H9 (cell line): ENCODE measurements around the gene NRP2. TPM values are rescaled to one million over a fixed set of nuclear protein-coding genes. Genes with fewer than 3 reads are reported as not detected.

Source experiments
- DNase-seq: peaks from one replicate; pipeline ENCODE4 v3.0.0-alpha.2; 2017
- H2AFZ ChIP-seq: one replicate; pipeline ENCODE4 v1.6.1; 2013; ENCODE audit warnings: mild to moderate bottlenecking, low read length, control low read depth, moderate library complexity
- H2AK5ac ChIP-seq: 2 replicates; pipeline ENCODE4 v1.6.1; 2013; ENCODE audit warnings: low read length, control low read depth, mixed read lengths; ENCODE audit not compliant: insufficient read length
- H2BK120ac ChIP-seq: one replicate; pipeline ENCODE4 v1.6.1; 2013; ENCODE audit warnings: low read depth, mild to moderate bottlenecking, low read length, control low read depth, inconsistent platforms; ENCODE audit not compliant: poor library complexity, severe bottlenecking
- H2BK12ac ChIP-seq: 2 replicates; pipeline ENCODE4 v1.6.1; 2013; ENCODE audit warnings: low read length, control low read depth, mixed read lengths, low read depth; ENCODE audit not compliant: insufficient read length
- H2BK15ac ChIP-seq: 2 replicates; pipeline ENCODE4 v1.6.1; 2013; ENCODE audit warnings: low read depth, low read length, control low read depth
- H2BK20ac ChIP-seq: one replicate; pipeline ENCODE4 v1.6.1; 2013; ENCODE audit warnings: low read depth, mild to moderate bottlenecking, low read length, control low read depth, inconsistent platforms; ENCODE audit not compliant: poor library complexity, severe bottlenecking
- H2BK5ac ChIP-seq: 2 replicates; pipeline ENCODE4 v1.6.1; 2013; ENCODE audit warnings: low read length, control low read depth, mixed read lengths; ENCODE audit not compliant: insufficient read length
- H3K14ac ChIP-seq: 2 replicates; pipeline ENCODE4 v1.6.1; 2013; ENCODE audit warnings: low read length, control low read depth; ENCODE audit not compliant: insufficient read depth
- H3K18ac ChIP-seq: 2 replicates; pipeline ENCODE4 v1.6.1; 2013; ENCODE audit warnings: low read depth, mild to moderate bottlenecking, mixed read lengths, low read length, control low read depth; ENCODE audit not compliant: insufficient read length
- H3K23ac ChIP-seq: 2 replicates; pipeline ENCODE4 v1.6.1; 2013; ENCODE audit warnings: low read length, control low read depth, mixed read lengths, low read depth; ENCODE audit not compliant: insufficient read length
- H3K23me2 ChIP-seq: 2 replicates; pipeline ENCODE4 v1.6.1; 2013; ENCODE audit warnings: low read depth, mild to moderate bottlenecking, mixed read lengths, low read length, control low read depth; ENCODE audit not compliant: insufficient read length, poor library complexity, severe bottlenecking
- H3K27ac ChIP-seq: 2 replicates; pipeline ENCODE4 v1.5.1; 2013; ENCODE audit warnings: low read length, control low read depth, mixed read lengths, low read depth; ENCODE audit not compliant: insufficient read length
- H3K27me3 ChIP-seq: 2 replicates; pipeline ENCODE4 v1.6.1; 2013; ENCODE audit warnings: low read length, control low read depth, inconsistent platforms; ENCODE audit not compliant: insufficient read depth
- H3K4ac ChIP-seq: 2 replicates; pipeline ENCODE4 v1.6.1; 2013; ENCODE audit warnings: low read depth, mild to moderate bottlenecking, control low read depth, inconsistent platforms, low read length, moderate library complexity
- H3K4me1 ChIP-seq: 2 replicates; pipeline ENCODE4 v1.6.1; 2013; ENCODE audit warnings: low read length, control low read depth, inconsistent platforms; ENCODE audit not compliant: insufficient read depth
- H3K4me2 ChIP-seq: 2 replicates; pipeline ENCODE4 v1.6.1; 2013; ENCODE audit warnings: low read length, control low read depth, mixed read lengths; ENCODE audit not compliant: insufficient read length, insufficient read depth
- H3K56ac ChIP-seq: 2 replicates; pipeline ENCODE4 v1.6.1; 2013; ENCODE audit warnings: low read depth, mild to moderate bottlenecking, mixed read lengths, low read length, control low read depth; ENCODE audit not compliant: insufficient read length
- H3K79me1 ChIP-seq: 2 replicates; pipeline ENCODE4 v1.6.1; 2013; ENCODE audit warnings: low read depth, mild to moderate bottlenecking, moderate library complexity, low read length, control low read depth, inconsistent platforms; ENCODE audit not compliant: insufficient read depth, poor library complexity, severe bottlenecking
- H3K79me2 ChIP-seq: 2 replicates; pipeline ENCODE4 v1.6.1; 2013; ENCODE audit warnings: low read length, control low read depth, inconsistent platforms; ENCODE audit not compliant: insufficient read depth
- H3K9ac ChIP-seq: 2 replicates; pipeline ENCODE4 v1.6.1; 2013; ENCODE audit warnings: low read length, control low read depth, mixed read lengths; ENCODE audit not compliant: insufficient read length; ENCODE audit errors: extremely low read depth
- H3K9me3 ChIP-seq: one replicate; pipeline ENCODE4 v1.6.1; 2013; ENCODE audit warnings: low read depth, low read length, inconsistent platforms; ENCODE audit not compliant: control insufficient read depth
- H3T11ph ChIP-seq: one replicate; pipeline ENCODE4 v1.6.1; 2013; ENCODE audit warnings: mild to moderate bottlenecking, low read length, control low read depth, inconsistent platforms
- H4K20me1 ChIP-seq: one replicate; pipeline ENCODE4 v1.6.1; 2013; ENCODE audit not compliant: control insufficient read depth, insufficient read length, insufficient read depth
- H4K5ac ChIP-seq: 2 replicates; pipeline ENCODE4 v1.6.1; 2013; ENCODE audit warnings: low read depth, mild to moderate bottlenecking, mixed read lengths, low read length, control low read depth; ENCODE audit not compliant: insufficient read length
- H4K8ac ChIP-seq: replicated peaks from 2 replicates; pipeline ENCODE4 v1.6.1; 2013; ENCODE audit warnings: low read length, control low read depth, mixed read lengths, low read depth; ENCODE audit not compliant: insufficient read length
- H4K91ac ChIP-seq: 2 replicates; pipeline ENCODE4 v1.6.1; 2013; ENCODE audit warnings: low read depth, mild to moderate bottlenecking, moderate library complexity, mixed read lengths, low read length, control low read depth; ENCODE audit not compliant: insufficient read length
- H3K27ac Mint-ChIP-seq, 3 experiments: 2 replicates in 2 of 3; 3 replicates in 1 of 3; pipeline ENCODE4 v1.8.0; 2020 to 2021; ENCODE audit warnings: mixed read lengths in 3 of 3, mild to moderate bottlenecking in 1 of 3, moderate library complexity in 1 of 3
- H3K27me3 Mint-ChIP-seq: 2 replicates; pipeline ENCODE4 v1.8.0; 2021; ENCODE audit warnings: low read depth, mild to moderate bottlenecking, moderate library complexity, mixed read lengths
- H3K36me3 Mint-ChIP-seq, 3 experiments: 2 replicates in 2 of 3; 3 replicates in 1 of 3; pipeline ENCODE4 v1.8.0; 2020 to 2021; ENCODE audit warnings: low read depth in 3 of 3, mixed read lengths in 3 of 3; ENCODE audit not compliant: insufficient read depth in 1 of 3
- H3K4me1 Mint-ChIP-seq, 2 experiments: 2 replicates each; pipeline ENCODE4 v1.8.0; 2020; ENCODE audit warnings: mixed read lengths in 2 of 2
- H3K4me3 Mint-ChIP-seq, 2 experiments: 2 replicates in 1 of 2; 3 replicates in 1 of 2; pipeline ENCODE4 v1.8.0; 2020 to 2021; ENCODE audit warnings: mild to moderate bottlenecking in 2 of 2, mixed read lengths in 2 of 2, moderate library complexity in 1 of 2
- H3K9me3 Mint-ChIP-seq, 2 experiments: 2 replicates in 1 of 2; 3 replicates in 1 of 2; pipeline ENCODE4 v1.8.0; 2020; ENCODE audit warnings: mild to moderate bottlenecking in 2 of 2, mixed read lengths in 2 of 2, moderate library complexity in 1 of 2
- WGBS: extraction: QIAGEN DNeasy Blood & Tissue Kit; methylation state at CpG from one replicate; pipeline ENCODE4 v1.1.7; 2013; ENCODE audit warnings: missing lambda C conversion rate, low lambda C conversion rate, mixed read lengths; ENCODE audit not compliant: insufficient read length; ENCODE audit errors: extremely low coverage; 5-methylcytosine and 5-hydroxymethylcytosine counted together
- total RNA-seq: library from RNA; stranded (reverse); gene quantifications from 2 replicates; pipeline ENCODE4 v1.2.1, GENCODE V29; 2021
- TF ChIP-seq, protein P1 (sequence below): fragments of 200-600 bp; sonication (generic); conservative IDR thresholded peaks from 3 replicates; pipeline ENCODE4 v1.8.0; 2021; ENCODE audit warnings: antibody characterized with exemption, mild to moderate bottlenecking

NRP2 gene
- total RNA-seq, 1 experiment from 2014 or later = 19.7 TPM

DNA sequence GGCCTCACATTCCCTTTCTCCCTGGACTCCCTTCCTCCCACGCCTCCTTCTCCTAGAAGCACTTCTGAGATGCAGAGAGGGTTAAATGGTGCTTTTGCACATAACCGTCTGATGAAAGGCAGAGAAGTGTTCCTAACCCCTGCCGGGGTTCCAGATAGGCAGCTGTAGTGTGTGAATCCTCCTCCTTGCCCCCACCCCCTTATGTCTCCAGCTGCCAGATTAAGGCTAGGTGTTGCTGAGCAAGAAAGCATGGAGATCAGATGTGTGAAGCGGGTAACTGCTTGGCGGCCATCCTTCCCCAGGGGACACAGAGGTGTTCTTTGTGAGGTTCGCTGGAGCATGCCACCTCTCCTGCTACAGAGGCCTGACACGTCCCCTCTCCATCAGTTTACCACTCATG lies 88.3 kb downstream of the NRP2 start:
- Histone ChIP-seq H3K27me3 (no peaks in the 10 kb centered on the region), H3K14ac (no peak overlapping the region), H3K9me3 (no peaks in the 10 kb centered on the region), H2AFZ (no peak overlapping the region), H4K5ac (no peak overlapping the region), H3K4me1 (no peaks in the 10 kb centered on the region), H3K23ac (no peak overlapping the region), H2BK20ac (no peak overlapping the region), H3T11ph (no peak overlapping the region), H3K9ac (no peak overlapping the region), H3K4me2 (no peak overlapping the region), H2BK5ac (no peak overlapping the region), H3K79me2 (no peaks in the 10 kb centered on the region), H3K23me2 (no peaks in the 10 kb centered on the region), H3K4ac (no peak overlapping the region), H2BK12ac (no peak overlapping the region), H3K79me1 (no peaks in the 10 kb centered on the region), H3K56ac (no peak overlapping the region), H3K27ac (no peak overlapping the region), H3K18ac (no peak overlapping the region), H2AK5ac (no peak overlapping the region), H2BK120ac (no peak overlapping the region), H2BK15ac (no peak overlapping the region), H4K91ac (no peak overlapping the region), H4K20me1 (no peaks in the 10 kb centered on the region), H4K8ac (no peak overlapping the region)
- Mint-ChIP-seq H3K27me3 (peaks cover 14% of the 10 kb centered on the region), H3K9me3 (no peaks in the 10 kb centered on the region), H3K27ac (peak overlapping the region in 1 of 3 experiments; percentile 77; a peak in 1 of 7 replicates), H3K4me3 (no peak overlapping the region), H3K4me1 (peaks cover 28 to 29% of the 10 kb centered on the region in 2 experiments), H3K36me3 (peaks cover 0 to 7% (median 3%) of the 10 kb centered on the region in 3 experiments; a peak in 3 of 7 replicates)
- TF ChIP-seq, protein P1, sequence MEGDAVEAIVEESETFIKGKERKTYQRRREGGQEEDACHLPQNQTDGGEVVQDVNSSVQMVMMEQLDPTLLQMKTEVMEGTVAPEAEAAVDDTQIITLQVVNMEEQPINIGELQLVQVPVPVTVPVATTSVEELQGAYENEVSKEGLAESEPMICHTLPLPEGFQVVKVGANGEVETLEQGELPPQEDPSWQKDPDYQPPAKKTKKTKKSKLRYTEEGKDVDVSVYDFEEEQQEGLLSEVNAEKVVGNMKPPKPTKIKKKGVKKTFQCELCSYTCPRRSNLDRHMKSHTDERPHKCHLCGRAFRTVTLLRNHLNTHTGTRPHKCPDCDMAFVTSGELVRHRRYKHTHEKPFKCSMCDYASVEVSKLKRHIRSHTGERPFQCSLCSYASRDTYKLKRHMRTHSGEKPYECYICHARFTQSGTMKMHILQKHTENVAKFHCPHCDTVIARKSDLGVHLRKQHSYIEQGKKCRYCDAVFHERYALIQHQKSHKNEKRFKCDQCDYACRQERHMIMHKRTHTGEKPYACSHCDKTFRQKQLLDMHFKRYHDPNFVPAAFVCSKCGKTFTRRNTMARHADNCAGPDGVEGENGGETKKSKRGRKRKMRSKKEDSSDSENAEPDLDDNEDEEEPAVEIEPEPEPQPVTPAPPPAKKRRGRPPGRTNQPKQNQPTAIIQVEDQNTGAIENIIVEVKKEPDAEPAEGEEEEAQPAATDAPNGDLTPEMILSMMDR = no peak
- no peak for DNase-seq
- no CpG with 5 or more reads among the region's 7 CpGs for WGBS
